HG02885 (cell line): ENCODE measurements around the gene BRF1.

Experiments used
- ATAC-seq: cut with Tn5 transposase; IDR thresholded peaks from one replicate; pipeline ENCODE4 v1.9.1; 2021; ENCODE audit warnings: mild to moderate bottlenecking; ENCODE audit not compliant: unreplicated experiment, poor library complexity

BRF1 gene

GRCh38 chr14:105272623-105273022 lies 28.2 kb downstream of the BRF1 start:
- no peak for ATAC-seq

GRCh38 chr14:105271224-105271890 lies 29.4 kb downstream of the BRF1 start:
- no peak for ATAC-seq

- no peak for ATAC-seq
These were observed 31.4 kb downstream of the BRF1 start for GRCh38 chr14:105269405-105269804.

- ATAC-seq, result no peak
These were observed 32.0 kb downstream of the BRF1 start for GRCh38 chr14:105268736-105269354.

GRCh38 chr14:105267820-105268548 lies 32.8 kb downstream of the BRF1 start:
- ATAC-seq, result no peak

- no peak for ATAC-seq
These were observed 39.0 kb downstream of the BRF1 start for GRCh38 chr14:105261781-105262180.

GRCh38 chr14:105260959-105261358 lies 39.8 kb downstream of the BRF1 start:
- ATAC-seq, result no peak

- ATAC-seq, result no peak
These were observed 42.0 kb downstream of the BRF1 start for GRCh38 chr14:105258846-105259245.

GRCh38 chr14:105257464-105257863 lies 43.3 kb downstream of the BRF1 start:
- no peak for ATAC-seq

GRCh38 chr14:105256292-105256960 lies 44.4 kb downstream of the BRF1 start:
- ATAC-seq, result no peak

- no peak for ATAC-seq
These were observed 45.7 kb downstream of the BRF1 start for GRCh38 chr14:105255021-105255507.

GRCh38 chr14:105253329-105253682 lies 47.5 kb downstream of the BRF1 start:
- ATAC-seq, result no peak

- no peak for ATAC-seq
These were observed 48.1 kb downstream of the BRF1 start for GRCh38 chr14:105252552-105253328.

GRCh38 chr14:105251920-105252319 lies 48.9 kb downstream of the BRF1 start:
- ATAC-seq, result no peak

- no peak for ATAC-seq
These were observed 49.8 kb downstream of the BRF1 start for GRCh38 chr14:105250986-105251385.

- no peak for ATAC-seq
These were observed 50.8 kb downstream of the BRF1 start for GRCh38 chr14:105250008-105250366.

GRCh38 chr14:105249182-105250007 lies 51.4 kb downstream of the BRF1 start:
- ATAC-seq, result no peak

GRCh38 chr14:105248368-105249181 lies 52.2 kb downstream of the BRF1 start, which contains the start of gene BTBD6:
Gene BTBD6 (plus strand): TSS chr14:105248533. CDS start chr14:105248712, 179 bp downstream.
- peak; percentile 89 for ATAC-seq
